Endodermal cell (in vitro differentiated cells): ENCODE measurements around the gene PDE10A. TPM values are rescaled to one million over a fixed set of nuclear protein-coding genes. Genes with fewer than 3 reads are reported as not detected.

Experiments
- DNase-seq: peaks from one replicate; pipeline ENCODE4 v3.0.0-alpha.2; 2017
- H3K27ac ChIP-seq: 2 replicates; pipeline ENCODE4 v1.5.1; 2013; ENCODE audit warnings: mild to moderate bottlenecking, low read depth, low read length, moderate library complexity
- H3K27me3 ChIP-seq: 2 replicates; pipeline ENCODE4 v1.6.1; 2013; ENCODE audit warnings: mild to moderate bottlenecking, low read length, moderate library complexity; ENCODE audit not compliant: insufficient read depth, control insufficient read depth, poor library complexity, severe bottlenecking
- H3K36me3 ChIP-seq: 2 replicates; pipeline ENCODE4 v1.7.0; 2013; ENCODE audit warnings: mild to moderate bottlenecking, low read length, moderate library complexity; ENCODE audit not compliant: control insufficient read depth, insufficient read depth
- H3K4me1 ChIP-seq: one replicate; pipeline ENCODE4 v1.7.0; 2013; ENCODE audit warnings: low read length; ENCODE audit not compliant: control insufficient read depth, insufficient read depth
- H3K4me3 ChIP-seq: 2 replicates; pipeline ENCODE4 v1.5.1; 2013; ENCODE audit warnings: mild to moderate bottlenecking, low read length, moderate library complexity
- H3K9ac ChIP-seq: 2 replicates; pipeline ENCODE4 v1.6.1; 2013; ENCODE audit warnings: mild to moderate bottlenecking, low read length, moderate library complexity; ENCODE audit not compliant: poor library complexity, severe bottlenecking; ENCODE audit errors: extremely low read depth
- H3K9me3 ChIP-seq: 2 replicates; pipeline ENCODE4 v1.6.1; 2013; ENCODE audit warnings: mild to moderate bottlenecking, low read length, moderate library complexity; ENCODE audit not compliant: control insufficient read depth
- H3K27ac Mint-ChIP-seq: 2 replicates; pipeline ENCODE4 v1.8.0; 2020; ENCODE audit warnings: mixed read lengths
- H3K27me3 Mint-ChIP-seq: 2 replicates; pipeline ENCODE4 v1.8.0; 2021; ENCODE audit warnings: mild to moderate bottlenecking, mixed read lengths; ENCODE audit not compliant: insufficient read depth
- H3K36me3 Mint-ChIP-seq: 2 replicates; pipeline ENCODE4 v1.8.0; 2020; ENCODE audit warnings: low read depth, mixed read lengths
- H3K4me1 Mint-ChIP-seq: 2 replicates; pipeline ENCODE4 v1.8.0; 2020; ENCODE audit warnings: mixed read lengths
- H3K4me3 Mint-ChIP-seq: 2 replicates; pipeline ENCODE4 v1.8.0; 2020; ENCODE audit warnings: mild to moderate bottlenecking, moderate library complexity, mixed read lengths
- H3K9me3 Mint-ChIP-seq: 2 replicates; pipeline ENCODE4 v1.8.0; 2020; ENCODE audit warnings: mild to moderate bottlenecking, mixed read lengths
- WGBS, 2 experiments: methylation state at CpG; one replicate each; pipeline versions ENCODE4 v1.1.5 to v1.1.7; 2013; ENCODE audit warnings: missing lambda C conversion rate in 2 of 2, mixed read lengths in 1 of 2; ENCODE audit not compliant: insufficient coverage in 1 of 2, insufficient read length in 1 of 2; 5-methylcytosine and 5-hydroxymethylcytosine counted together
- total RNA-seq, 2 donors: library from RNA; stranded (reverse); fragmentation: NEBNext Ultra II Directional in 1 of 2; extraction: Animal tissue kit (Norgen Biotek cat#: 25700) in 1 of 2; gene quantifications; 2 replicates in 1 of 2; 3 replicates in 1 of 2; pipeline ENCODE4 v1.2.1, GENCODE V29; 2021
- TF ChIP-seq, protein P1 (sequence below): fragments of 200-600 bp; sonication (generic); conservative IDR thresholded peaks from 2 replicates; pipeline ENCODE4 v1.5.0; 2021; ENCODE audit warnings: antibody characterized with exemption, mild to moderate bottlenecking

PDE10A gene
- total RNA-seq, 2 donors from 2014 or later = 22.8 to 27.8 TPM

DNA sequence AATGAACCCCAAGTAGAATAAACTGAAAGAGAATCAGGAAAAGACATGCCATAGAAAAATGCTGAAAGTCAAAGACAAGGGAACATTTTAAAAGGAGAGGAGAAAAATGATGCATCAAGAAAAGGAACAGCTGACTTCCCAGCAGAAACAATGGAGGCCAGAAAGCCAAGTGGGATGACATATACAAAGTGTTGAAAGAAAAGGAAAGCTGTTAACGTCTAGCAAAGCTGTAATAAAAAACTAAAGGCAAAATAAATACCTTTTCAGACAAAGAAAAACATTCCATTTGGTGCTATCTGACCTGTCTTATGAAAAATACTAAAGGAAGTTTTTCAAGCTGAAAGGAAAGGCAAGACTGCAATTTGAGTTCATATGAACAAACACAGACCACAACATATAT is 34.1 kb upstream of the PDE10A start:
- H3K4me1 ChIP-seq = no peaks in the 10 kb centered on the region
- H3K36me3 ChIP-seq = no peaks in the 10 kb centered on the region
- no peak overlapping the region for H3K9ac ChIP-seq
- no peak overlapping the region for H3K27ac Mint-ChIP-seq
- no peak for DNase-seq
- H3K27ac ChIP-seq = no peak overlapping the region
- H3K27me3 ChIP-seq = no peaks in the 10 kb centered on the region
- peaks cover 17% of the 10 kb centered on the region for H3K9me3 ChIP-seq
- no peaks in the 10 kb centered on the region for H3K36me3 Mint-ChIP-seq
- H3K9me3 Mint-ChIP-seq = peaks cover 6% of the 10 kb centered on the region
- 100% methylated on average over 1 of the region's 1 CpG; no CpG with 5 or more reads in 1 of the 2 experiments for WGBS, 2 experiments
- TF ChIP-seq, protein P1, sequence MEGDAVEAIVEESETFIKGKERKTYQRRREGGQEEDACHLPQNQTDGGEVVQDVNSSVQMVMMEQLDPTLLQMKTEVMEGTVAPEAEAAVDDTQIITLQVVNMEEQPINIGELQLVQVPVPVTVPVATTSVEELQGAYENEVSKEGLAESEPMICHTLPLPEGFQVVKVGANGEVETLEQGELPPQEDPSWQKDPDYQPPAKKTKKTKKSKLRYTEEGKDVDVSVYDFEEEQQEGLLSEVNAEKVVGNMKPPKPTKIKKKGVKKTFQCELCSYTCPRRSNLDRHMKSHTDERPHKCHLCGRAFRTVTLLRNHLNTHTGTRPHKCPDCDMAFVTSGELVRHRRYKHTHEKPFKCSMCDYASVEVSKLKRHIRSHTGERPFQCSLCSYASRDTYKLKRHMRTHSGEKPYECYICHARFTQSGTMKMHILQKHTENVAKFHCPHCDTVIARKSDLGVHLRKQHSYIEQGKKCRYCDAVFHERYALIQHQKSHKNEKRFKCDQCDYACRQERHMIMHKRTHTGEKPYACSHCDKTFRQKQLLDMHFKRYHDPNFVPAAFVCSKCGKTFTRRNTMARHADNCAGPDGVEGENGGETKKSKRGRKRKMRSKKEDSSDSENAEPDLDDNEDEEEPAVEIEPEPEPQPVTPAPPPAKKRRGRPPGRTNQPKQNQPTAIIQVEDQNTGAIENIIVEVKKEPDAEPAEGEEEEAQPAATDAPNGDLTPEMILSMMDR = no peak
- H3K27me3 Mint-ChIP-seq = peaks cover 3% of the 10 kb centered on the region
- no peak overlapping the region for H3K4me3 Mint-ChIP-seq
- H3K4me1 Mint-ChIP-seq = no peaks in the 10 kb centered on the region
- no peak overlapping the region for H3K4me3 ChIP-seq

- WGBS, 2 experiments = 93 to 95% methylated on average over 8 of the region's 8 CpGs
- TF ChIP-seq, protein P1 = no peak
Measured at GRCh38 chr6:165695722-165696515, 32.9 kb upstream of the PDE10A start.

GRCh38 chr6:165694296-165694695 is 31.3 kb upstream of the PDE10A start:
- peaks cover 9% of the 10 kb centered on the region for H3K27me3 Mint-ChIP-seq
- H3K27me3 ChIP-seq = no peaks in the 10 kb centered on the region
- TF ChIP-seq, protein P1 = peak; percentile 20
- H3K27ac ChIP-seq = no peak overlapping the region
- no peak overlapping the region for H3K9ac ChIP-seq
- peaks cover 6% of the 10 kb centered on the region for H3K9me3 Mint-ChIP-seq
- H3K4me1 Mint-ChIP-seq = peaks cover 5% of the 10 kb centered on the region
- no peaks in the 10 kb centered on the region for H3K36me3 ChIP-seq
- peaks cover 15% of the 10 kb centered on the region for H3K9me3 ChIP-seq
- no peak overlapping the region for H3K4me3 ChIP-seq
- WGBS, 2 experiments = 81 to 88% methylated on average over 12 of the region's 12 CpGs
- DNase-seq = peak; percentile 63
- no peak overlapping the region for H3K4me3 Mint-ChIP-seq
- no peaks in the 10 kb centered on the region for H3K4me1 ChIP-seq
- H3K27ac Mint-ChIP-seq = no peak overlapping the region
- no peaks in the 10 kb centered on the region for H3K36me3 Mint-ChIP-seq

More at GRCh38 chr6:165695722-165696515, 32.9 kb upstream of the PDE10A start:
- Mint-ChIP-seq H3K9me3 (peaks cover 6% of the 10 kb centered on the region), H3K36me3 (no peaks in the 10 kb centered on the region), H3K4me1 (peaks cover 5% of the 10 kb centered on the region), H3K27me3 (peaks cover 3% of the 10 kb centered on the region), H3K4me3 (no peak overlapping the region), H3K27ac (no peak overlapping the region)
- DNase-seq = no peak
- no peaks in the 10 kb centered on the region for H3K27me3 ChIP-seq
- H3K4me1 ChIP-seq = no peaks in the 10 kb centered on the region
- no peak overlapping the region for H3K4me3 ChIP-seq
- H3K9me3 ChIP-seq = peaks cover 17% of the 10 kb centered on the region
- no peak overlapping the region for H3K9ac ChIP-seq
- no peak overlapping the region for H3K27ac ChIP-seq
- H3K36me3 ChIP-seq = no peaks in the 10 kb centered on the region
